ENCODE results near the gene ZNF322. TPM values are rescaled to one million over a fixed set of nuclear protein-coding genes. Genes with fewer than 3 reads are reported as not detected.

The ZNF322 gene
- polyA plus RNA-seq, 3 donors, result 2.0 to 5.1 (median 3.6) TPM

GRCh38 chr6:26596579-26597388 is 62.8 kb downstream of the ZNF322 start, which contains the start of gene ABT1:
ABT1 (plus strand) TSS chr6:26596953; CDS start chr6:26596983, 30 bp downstream.
- peaks cover 17% of the 10 kb centered on the region for H3K79me2 ChIP-seq (ENCODE audit: insufficient read depth, low read length)
- intact Hi-C loops (cut with micrococcal nuclease), result loop anchor here in 1 of 2 donors (10.0 kb wide), 2 partner anchors 252 to 548 kb away; a partner anchor contains a TSS
- no peaks in the 10 kb centered on the region for H3K9me3 ChIP-seq (replicated peaks in 1 of 2; ENCODE audit: control insufficient read depth in 1 of 2, insufficient read depth in 1 of 2, low read length in 2 of 2)
- Mint-ChIP-seq H3K27me3 (ENCODE audit: low read depth in 3 of 3) (peaks cover 19 to 22% (median 19%) of the 10 kb centered on the region in 3 donors), H3K27ac (peak within 1 kb of the TSS in 1 of 7 donors; percentile 65), H3K4me1 (peaks cover 26% of the 10 kb centered on the region), H3K4me3 (no peak within 1 kb of the TSS), H3K36me3 (peaks cover 25 to 29% of the 10 kb centered on the region in 2 donors), H3K9me3 (peaks cover 0 to 6% (median 1%) of the 10 kb centered on the region in 7 donors)
- peaks cover 19 to 24% of the 10 kb centered on the region in 2 donors for H3K36me3 ChIP-seq (replicated peaks in 1 of 2; ENCODE audit: control insufficient read depth in 1 of 2, insufficient read depth in 2 of 2, low read length in 2 of 2)
- under 1% methylated on average over 45 of the region's 51 CpGs for WGBS (ENCODE audit: insufficient coverage)
- H2AFZ ChIP-seq (ENCODE audit: insufficient read depth, low read depth, low read length, poor library complexity, severe bottlenecking), result peak within 1 kb of the TSS; percentile 87
- H3K27ac ChIP-seq (ENCODE audit: low read depth in 1 of 2, low read length in 2 of 2), result peak within 1 kb of the TSS; percentile 82 to 95
- peaks cover 19 to 31% of the 10 kb centered on the region in 2 donors for H3K27me3 ChIP-seq (ENCODE audit: control insufficient read depth in 2 of 2, insufficient read depth in 2 of 2, low read length in 2 of 2)
- H4K20me1 ChIP-seq (ENCODE audit: insufficient read depth, low read length), result no peaks in the 10 kb centered on the region
- peak within 1 kb of the TSS; percentile 83 to 94 (median 90) for H3K4me3 ChIP-seq (replicated peaks in 1 of 3; ENCODE audit: low read depth in 2 of 3, low read length in 3 of 3)
- peaks cover 17 to 39% of the 10 kb centered on the region in 2 donors for H3K4me1 ChIP-seq (ENCODE audit: control insufficient read depth in 1 of 2, insufficient read depth in 2 of 2, low read length in 2 of 2)
- H3K4me2 ChIP-seq (replicated peaks; ENCODE audit: extremely low read depth, low read length, poor library complexity, severe bottlenecking), result peak within 1 kb of the TSS; percentile 96
- peak within 1 kb of the TSS; percentile 94 for H3K9ac ChIP-seq (ENCODE audit: insufficient read depth, low read length, poor library complexity, severe bottlenecking)
- TF ChIP-seq, protein P1, sequence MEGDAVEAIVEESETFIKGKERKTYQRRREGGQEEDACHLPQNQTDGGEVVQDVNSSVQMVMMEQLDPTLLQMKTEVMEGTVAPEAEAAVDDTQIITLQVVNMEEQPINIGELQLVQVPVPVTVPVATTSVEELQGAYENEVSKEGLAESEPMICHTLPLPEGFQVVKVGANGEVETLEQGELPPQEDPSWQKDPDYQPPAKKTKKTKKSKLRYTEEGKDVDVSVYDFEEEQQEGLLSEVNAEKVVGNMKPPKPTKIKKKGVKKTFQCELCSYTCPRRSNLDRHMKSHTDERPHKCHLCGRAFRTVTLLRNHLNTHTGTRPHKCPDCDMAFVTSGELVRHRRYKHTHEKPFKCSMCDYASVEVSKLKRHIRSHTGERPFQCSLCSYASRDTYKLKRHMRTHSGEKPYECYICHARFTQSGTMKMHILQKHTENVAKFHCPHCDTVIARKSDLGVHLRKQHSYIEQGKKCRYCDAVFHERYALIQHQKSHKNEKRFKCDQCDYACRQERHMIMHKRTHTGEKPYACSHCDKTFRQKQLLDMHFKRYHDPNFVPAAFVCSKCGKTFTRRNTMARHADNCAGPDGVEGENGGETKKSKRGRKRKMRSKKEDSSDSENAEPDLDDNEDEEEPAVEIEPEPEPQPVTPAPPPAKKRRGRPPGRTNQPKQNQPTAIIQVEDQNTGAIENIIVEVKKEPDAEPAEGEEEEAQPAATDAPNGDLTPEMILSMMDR (IDR thresholded peaks at IDR 0.05), result no peak
- DNase-seq, result peak; percentile 96 to 99 (median 99)

GRCh38 chr6:26595669-26596269 is 63.8 kb downstream of the ZNF322 start:
- Histone ChIP-seq H4K20me1 (ENCODE audit: insufficient read depth, low read length) (no peaks in the 10 kb centered on the region), H3K79me2 (ENCODE audit: insufficient read depth, low read length) (peaks cover 17% of the 10 kb centered on the region), H2AFZ (ENCODE audit: insufficient read depth, low read depth, low read length, poor library complexity, severe bottlenecking) (peak overlapping the region; percentile 72), H3K36me3 (replicated peaks in 1 of 2; ENCODE audit: control insufficient read depth in 1 of 2, insufficient read depth in 2 of 2, low read length in 2 of 2) (peaks cover 19 to 24% of the 10 kb centered on the region in 2 donors), H3K4me2 (replicated peaks; ENCODE audit: extremely low read depth, low read length, poor library complexity, severe bottlenecking) (peak overlapping the region; percentile 96), H3K9ac (ENCODE audit: insufficient read depth, low read length, poor library complexity, severe bottlenecking) (peak overlapping the region; percentile 48), H3K27ac (ENCODE audit: low read depth in 1 of 2, low read length in 2 of 2) (peak overlapping the region in 1 of 2 donors; percentile 95), H3K4me1 (ENCODE audit: control insufficient read depth in 1 of 2, insufficient read depth in 2 of 2, low read length in 2 of 2) (peaks cover 19 to 39% of the 10 kb centered on the region in 2 donors), H3K27me3 (ENCODE audit: control insufficient read depth in 2 of 2, insufficient read depth in 2 of 2, low read length in 2 of 2) (peaks cover 21 to 31% of the 10 kb centered on the region in 2 donors), H3K9me3 (replicated peaks in 1 of 2; ENCODE audit: control insufficient read depth in 1 of 2, insufficient read depth in 1 of 2, low read length in 2 of 2) (no peaks in the 10 kb centered on the region), H3K4me3 (replicated peaks in 1 of 3; ENCODE audit: low read depth in 2 of 3, low read length in 3 of 3) (peak overlapping the region; percentile 13 to 94 (median 83))
- WGBS (ENCODE audit: insufficient coverage), result 0% methylated on average over 31 of the region's 39 CpGs
- H3K4me3 Mint-ChIP-seq, result no peak overlapping the region
- intact Hi-C loops (cut with micrococcal nuclease), result loop anchor here (1.0 to 10.0 kb wide), 3 partner anchors 21 to 549 kb away; a partner anchor contains a TSS
- H3K9me3 Mint-ChIP-seq, result peaks cover 0 to 6% (median 2%) of the 10 kb centered on the region in 7 donors
- DNase-seq, result peak; percentile 76 to 88 (median 83)
- peaks cover 25 to 29% of the 10 kb centered on the region in 2 donors for H3K36me3 Mint-ChIP-seq
- H3K27me3 Mint-ChIP-seq (ENCODE audit: low read depth in 3 of 3), result peaks cover 19 to 26% (median 25%) of the 10 kb centered on the region in 3 donors
- TF ChIP-seq, protein P1 (IDR thresholded peaks at IDR 0.05), result peak; percentile 99
- H3K27ac Mint-ChIP-seq, result no peak overlapping the region
- H3K4me1 Mint-ChIP-seq, result peaks cover 28% of the 10 kb centered on the region
